ENCODE results near the gene CD7. TPM values are rescaled to one million over a fixed set of nuclear protein-coding genes. Genes with fewer than 3 reads are reported as not detected.

Gene CD7
- polyA plus RNA-seq, 1 of the 3 experiments (the other 2 are of a cell fraction) = 0.07 TPM

- TF ChIP-seq, protein P1, sequence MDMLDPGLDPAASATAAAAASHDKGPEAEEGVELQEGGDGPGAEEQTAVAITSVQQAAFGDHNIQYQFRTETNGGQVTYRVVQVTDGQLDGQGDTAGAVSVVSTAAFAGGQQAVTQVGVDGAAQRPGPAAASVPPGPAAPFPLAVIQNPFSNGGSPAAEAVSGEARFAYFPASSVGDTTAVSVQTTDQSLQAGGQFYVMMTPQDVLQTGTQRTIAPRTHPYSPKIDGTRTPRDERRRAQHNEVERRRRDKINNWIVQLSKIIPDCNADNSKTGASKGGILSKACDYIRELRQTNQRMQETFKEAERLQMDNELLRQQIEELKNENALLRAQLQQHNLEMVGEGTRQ (IDR thresholded peaks at IDR 0.05; ENCODE audit: borderline replicate concordance, low read depth, low read length) = no peak
- TF ChIP-seq MEF2A (IDR thresholded peaks at IDR 0.05; ENCODE audit: borderline replicate concordance, low read depth) (no peak), RAD21 (IDR thresholded peaks at IDR 0.05; ENCODE audit: low read length) (no peak), EZH2phosphoT487 (IDR thresholded peaks at IDR 0.05; ENCODE audit: borderline replicate concordance, low read depth) (no peak), FOSL2 (IDR thresholded peaks at IDR 0.05; ENCODE audit: borderline replicate concordance, low read depth) (no peak), NRF1 (IDR thresholded peaks at IDR 0.05; ENCODE audit: low read depth, low read length) (no peak)
These were observed 2.9 kb upstream of the CD7 start (continued) for GRCh38 chr17:82320140-82320840.

- Histone ChIP-seq H3F3A (replicated peaks; ENCODE audit: insufficient read depth) (peaks cover 20% of the 10 kb centered on the region), H3K9me2 (no peaks in the 10 kb centered on the region), H3K9me3 (no peaks in the 10 kb centered on the region), H4K20me1 (ENCODE audit: insufficient read depth) (no peaks in the 10 kb centered on the region), H3K36me3 (replicated peaks in 1 of 2; ENCODE audit: control insufficient read depth in 1 of 2, insufficient read depth in 2 of 2, low read length in 1 of 2) (no peaks in the 10 kb centered on the region), H3K79me2 (ENCODE audit: insufficient read depth) (no peaks in the 10 kb centered on the region), H3K4me1 (ENCODE audit: control insufficient read depth in 1 of 2, insufficient read depth in 2 of 2, low read depth in 1 of 2, low read length in 1 of 2) (peaks cover 5 to 14% of the 10 kb centered on the region in 2 experiments; a peak in 3 of 4 replicates), H3K27ac (ENCODE audit: low read depth in 2 of 2, low read length in 1 of 2) (no peak overlapping the region), H3K4me3 (ENCODE audit: low read depth in 2 of 2, low read length in 1 of 2) (no peak overlapping the region), H3K4me2 (no peak overlapping the region), H2AFZ (ENCODE audit: low read depth) (no peak overlapping the region), H3K9ac (no peak overlapping the region), H3K27me3 (ENCODE audit: insufficient read depth) (peaks cover 17% of the 10 kb centered on the region; the same call in 1 of the 2 replicates)
- TF ChIP-seq MEF2A (IDR thresholded peaks at IDR 0.05; ENCODE audit: borderline replicate concordance, low read depth) = no peak
- TF ChIP-seq, protein P2, sequence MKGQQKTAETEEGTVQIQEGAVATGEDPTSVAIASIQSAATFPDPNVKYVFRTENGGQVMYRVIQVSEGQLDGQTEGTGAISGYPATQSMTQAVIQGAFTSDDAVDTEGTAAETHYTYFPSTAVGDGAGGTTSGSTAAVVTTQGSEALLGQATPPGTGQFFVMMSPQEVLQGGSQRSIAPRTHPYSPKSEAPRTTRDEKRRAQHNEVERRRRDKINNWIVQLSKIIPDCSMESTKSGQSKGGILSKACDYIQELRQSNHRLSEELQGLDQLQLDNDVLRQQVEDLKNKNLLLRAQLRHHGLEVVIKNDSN (IDR thresholded peaks at IDR 0.05; ENCODE audit: borderline replicate concordance, low read depth) = no peak
- TF ChIP-seq POLR2AphosphoS5 (IDR thresholded peaks at IDR 0.05; ENCODE audit: low read depth, low read length) = no peak
- no peak for TF ChIP-seq ZBTB33 (IDR thresholded peaks at IDR 0.05; ENCODE audit: borderline replicate concordance, low read depth)
- TF ChIP-seq GABPA (IDR thresholded peaks at IDR 0.05; ENCODE audit: low read depth) = no peak
- TF ChIP-seq SIN3A (IDR thresholded peaks at IDR 0.05; ENCODE audit: borderline replicate concordance, low read depth, low read length) = no peak
- TF ChIP-seq RXRA (IDR thresholded peaks at IDR 0.05; ENCODE audit: borderline replicate concordance, low read depth) = no peak
- TF ChIP-seq MAX (IDR thresholded peaks at IDR 0.05; ENCODE audit: low read depth) = no peak
- TF ChIP-seq CTCF (IDR thresholded peaks at IDR 0.05) = no peak
- TF ChIP-seq SMC3 (IDR thresholded peaks at IDR 0.05; ENCODE audit: low read depth, low read length) = no peak
- no peak for TF ChIP-seq GATA2 (CRISPR knock-in tag; IDR thresholded peaks at IDR 0.05)
- no peak for TF ChIP-seq RAD21 (IDR thresholded peaks at IDR 0.05; ENCODE audit: low read length)
- TF ChIP-seq EP300 (IDR thresholded peaks at IDR 0.05; ENCODE audit: borderline replicate concordance in 1 of 2, low read depth in 1 of 2, low read length in 1 of 2) = no peak
- TF ChIP-seq EZH2phosphoT487 (IDR thresholded peaks at IDR 0.05; ENCODE audit: borderline replicate concordance, low read depth) = no peak
- TF ChIP-seq NRF1 (IDR thresholded peaks at IDR 0.05; ENCODE audit: low read depth, low read length) = no peak
- no peak for TF ChIP-seq MXI1 (IDR thresholded peaks at IDR 0.05; ENCODE audit: low read depth, low read length)
- no peak for TF ChIP-seq TCF12 (IDR thresholded peaks at IDR 0.05)
- ChIA-PET POLR2A (no interaction called here), CTCF (interaction anchor here (1.9 to 9.5 kb wide), 3 partner anchors 18 to 90 kb away, joined by 11 to 184 read pairs (median 112); partner anchors contain the start of gene SLC16A3)
- DNase-seq = no peak
- WGBS (ENCODE audit: low lambda C conversion rate) = 81% methylated on average over 35 of the region's 35 CpGs
These were observed 2.2 kb upstream of the CD7 start for GRCh38 chr17:82319619-82320062.

Data from SK-N-SH (cell line).